ENCODE data around the gene STRN3.

GRCh38 chr14:30971586-30971985, 54.6 kb downstream of the STRN3 start:
- TF ChIP-seq GATA3 (IDR thresholded peaks at IDR 0.05; ENCODE audit: low read depth, low read length): no peak
- TF ChIP-seq GATA2 (IDR thresholded peaks at IDR 0.05; ENCODE audit: low read depth, low read length): no peak
